Astrocyte (in vitro differentiated cells and primary cell): ENCODE measurements around the gene ELMOD1.

Experiments
- EZH2 ChIP-seq: IDR thresholded peaks from 2 replicates; pipeline ENCODE4 v1.6.1; 2012; ENCODE audit warnings: mild to moderate bottlenecking, low read length, inconsistent platforms; ENCODE audit not compliant: insufficient read depth
- TF ChIP-seq, protein P1 (sequence below): IDR thresholded peaks from 2 replicates; pipeline ENCODE4 v1.5.1; 2011; ENCODE audit warnings: low read depth, mild to moderate bottlenecking, inconsistent platforms, low read length, moderate library complexity; ENCODE audit not compliant: insufficient read depth

DNA sequence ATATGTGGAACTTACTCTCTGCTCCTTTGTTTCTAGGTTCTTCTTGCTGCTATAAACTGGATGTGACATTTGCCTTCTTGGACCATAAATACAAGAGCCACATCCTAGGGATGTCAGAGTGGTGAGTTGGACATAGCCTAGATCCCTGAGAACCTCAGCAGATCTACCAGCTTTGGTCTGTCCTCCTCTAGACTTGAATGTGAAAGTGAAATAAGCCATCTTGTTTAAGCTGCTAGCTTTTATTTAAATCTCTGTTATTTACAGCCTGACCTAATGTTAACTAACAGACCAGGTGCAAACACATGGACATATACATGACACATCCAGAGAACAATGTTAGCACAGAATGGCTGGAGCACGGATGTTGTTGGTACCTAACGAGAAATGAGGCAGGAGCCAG is 85.0 kb downstream of the ELMOD1 start:
- TF ChIP-seq, protein P1, sequence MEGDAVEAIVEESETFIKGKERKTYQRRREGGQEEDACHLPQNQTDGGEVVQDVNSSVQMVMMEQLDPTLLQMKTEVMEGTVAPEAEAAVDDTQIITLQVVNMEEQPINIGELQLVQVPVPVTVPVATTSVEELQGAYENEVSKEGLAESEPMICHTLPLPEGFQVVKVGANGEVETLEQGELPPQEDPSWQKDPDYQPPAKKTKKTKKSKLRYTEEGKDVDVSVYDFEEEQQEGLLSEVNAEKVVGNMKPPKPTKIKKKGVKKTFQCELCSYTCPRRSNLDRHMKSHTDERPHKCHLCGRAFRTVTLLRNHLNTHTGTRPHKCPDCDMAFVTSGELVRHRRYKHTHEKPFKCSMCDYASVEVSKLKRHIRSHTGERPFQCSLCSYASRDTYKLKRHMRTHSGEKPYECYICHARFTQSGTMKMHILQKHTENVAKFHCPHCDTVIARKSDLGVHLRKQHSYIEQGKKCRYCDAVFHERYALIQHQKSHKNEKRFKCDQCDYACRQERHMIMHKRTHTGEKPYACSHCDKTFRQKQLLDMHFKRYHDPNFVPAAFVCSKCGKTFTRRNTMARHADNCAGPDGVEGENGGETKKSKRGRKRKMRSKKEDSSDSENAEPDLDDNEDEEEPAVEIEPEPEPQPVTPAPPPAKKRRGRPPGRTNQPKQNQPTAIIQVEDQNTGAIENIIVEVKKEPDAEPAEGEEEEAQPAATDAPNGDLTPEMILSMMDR = no peak
- TF ChIP-seq EZH2 = no peak
